Ectodermal cell (in vitro differentiated cells): ENCODE measurements around the gene KYNU.
"Not testable (repeated sequence)": the region's sequence is repeated elsewhere in the genome, so short reads cannot be mapped to it uniquely, and the experiment has no call there.

ENCODE experiments used
- H3K27ac ChIP-seq: 2 replicates; pipeline ENCODE4 v1.7.0; 2013; ENCODE audit warnings: mild to moderate bottlenecking, low read depth, low read length; ENCODE audit not compliant: insufficient read depth, poor library complexity, severe bottlenecking
- H3K27me3 ChIP-seq: 2 replicates; pipeline ENCODE4 v1.7.0; 2013; ENCODE audit warnings: mild to moderate bottlenecking, low read length; ENCODE audit not compliant: insufficient read depth, control insufficient read depth, poor library complexity, severe bottlenecking
- H3K36me3 ChIP-seq: one replicate; pipeline ENCODE4 v1.7.0; 2013; ENCODE audit warnings: low read length; ENCODE audit not compliant: control insufficient read depth, insufficient read depth
- H3K4me1 ChIP-seq: one replicate; pipeline ENCODE4 v1.7.0; 2013; ENCODE audit warnings: low read length; ENCODE audit not compliant: control insufficient read depth, insufficient read depth
- H3K4me3 ChIP-seq: 2 replicates; pipeline ENCODE4 v1.7.0; 2013; ENCODE audit warnings: low read depth, low read length, control low read depth; ENCODE audit not compliant: insufficient read depth
- H3K9me3 ChIP-seq: 2 replicates; pipeline ENCODE4 v1.7.0; 2013; ENCODE audit warnings: mild to moderate bottlenecking, low read length, moderate library complexity; ENCODE audit not compliant: control insufficient read depth
- WGBS, 2 experiments: methylation state at CpG; one replicate each; pipeline ENCODE4 v1.1.7; 2013; ENCODE audit warnings: missing lambda C conversion rate in 2 of 2; 5-methylcytosine and 5-hydroxymethylcytosine counted together

Gene KYNU

DNA sequence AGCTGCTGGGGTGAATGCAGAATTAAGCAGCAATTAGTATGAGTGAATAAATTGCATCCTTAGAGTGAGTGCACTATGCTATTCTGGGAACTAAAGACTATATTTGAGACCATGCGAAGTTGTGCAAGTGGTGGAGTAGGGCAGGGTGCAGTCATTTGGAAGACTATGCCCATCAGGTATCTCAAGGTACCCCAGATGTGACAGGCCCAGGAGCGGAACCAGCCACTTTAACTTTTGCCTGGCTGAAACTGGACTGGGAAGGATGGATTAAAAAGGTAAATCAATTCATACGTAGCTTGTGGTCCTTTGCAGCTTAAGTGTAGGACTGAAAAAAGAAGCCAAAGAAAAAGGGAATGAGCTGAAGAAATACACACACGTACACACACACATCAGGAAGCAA, 1.7 kb downstream of the KYNU start:
- no peaks in the 10 kb centered on the region for H3K4me1 ChIP-seq
- H3K27me3 ChIP-seq = no peaks in the 10 kb centered on the region
- no peak overlapping the region for H3K27ac ChIP-seq
- no peak overlapping the region for H3K4me3 ChIP-seq
- H3K9me3 ChIP-seq = no peaks in the 10 kb centered on the region
- no peaks in the 10 kb centered on the region for H3K36me3 ChIP-seq
- 85 to 94% methylated on average over 4 of the region's 4 CpGs for WGBS, 2 experiments

DNA sequence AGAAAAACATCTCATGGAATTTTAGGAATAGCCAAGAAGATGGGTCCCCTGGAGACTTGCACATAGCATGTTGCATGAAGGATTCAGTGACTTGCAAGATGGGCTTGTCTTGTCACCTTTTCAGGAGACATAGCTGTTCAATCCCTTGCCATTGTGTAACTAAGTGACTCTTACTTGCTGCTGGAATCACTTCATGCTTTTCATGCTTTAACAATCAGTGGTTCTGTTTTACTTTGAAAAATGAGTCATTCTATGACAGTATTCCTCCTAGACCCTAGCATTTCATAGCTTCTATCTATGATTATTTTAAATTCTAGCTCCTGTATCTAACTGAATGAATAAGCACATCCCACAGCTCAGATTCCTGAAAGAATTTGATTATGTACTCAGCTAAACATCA, 2.8 kb downstream of the KYNU start:
- Histone ChIP-seq H3K9me3 (no peaks in the 10 kb centered on the region), H3K36me3 (no peaks in the 10 kb centered on the region), H3K4me1 (no peaks in the 10 kb centered on the region), H3K27me3 (no peaks in the 10 kb centered on the region), H3K4me3 (no peak overlapping the region), H3K27ac (no peak overlapping the region)

DNA sequence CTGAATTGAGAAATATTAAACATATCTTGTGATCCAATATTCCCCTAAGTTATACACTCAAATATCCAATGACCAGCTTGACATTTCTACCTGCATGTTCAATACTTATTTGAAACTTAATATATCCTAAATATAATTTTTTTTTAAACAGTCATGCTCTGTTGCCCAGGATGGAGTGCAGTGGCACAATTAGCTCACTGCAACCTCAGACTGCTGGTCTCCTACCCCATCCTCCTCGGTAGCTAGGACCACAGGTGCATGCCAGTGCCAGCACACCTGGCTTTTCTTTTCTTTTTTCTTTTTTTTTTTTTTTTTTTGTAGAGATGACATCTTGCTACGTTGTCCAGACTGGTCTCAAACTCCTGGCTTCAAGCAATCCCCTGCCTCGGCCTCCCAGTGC, 4.2 kb downstream of the KYNU start:
- no peaks in the 10 kb centered on the region for H3K27me3 ChIP-seq
- no peaks in the 10 kb centered on the region for H3K9me3 ChIP-seq
- no peak overlapping the region for H3K27ac ChIP-seq
- 87 to 89% methylated on average over 3 of the region's 3 CpGs for WGBS, 2 experiments
- H3K36me3 ChIP-seq = no peaks in the 10 kb centered on the region
- no peak overlapping the region for H3K4me3 ChIP-seq
- no peaks in the 10 kb centered on the region for H3K4me1 ChIP-seq

DNA sequence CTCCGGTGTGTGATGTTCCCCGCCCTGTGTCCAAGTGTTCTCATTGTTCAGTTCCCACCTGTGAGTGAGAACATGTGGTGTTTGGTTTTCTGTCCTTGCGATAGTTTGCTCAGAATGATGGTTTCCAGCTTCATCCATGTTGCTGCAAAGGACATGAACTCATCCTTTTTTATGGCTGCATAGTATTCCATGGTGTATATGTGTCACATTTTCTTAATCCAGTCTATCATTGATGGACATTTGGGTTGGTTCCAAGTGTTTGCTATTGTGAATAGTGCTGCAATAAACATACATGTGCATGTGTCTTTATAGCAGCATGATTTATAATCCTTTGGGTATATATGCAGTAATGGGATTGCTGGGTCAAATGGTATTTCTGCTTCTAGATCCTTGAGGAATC, 5.0 kb downstream of the KYNU start:
- not testable (repeated sequence) for H3K27me3 ChIP-seq, H3K27ac ChIP-seq, H3K4me3 ChIP-seq, H3K9me3 ChIP-seq, H3K36me3 ChIP-seq, H3K4me1 ChIP-seq
- WGBS, 2 experiments = 90 to 100% methylated on average over 2 of the region's 3 CpGs

DNA sequence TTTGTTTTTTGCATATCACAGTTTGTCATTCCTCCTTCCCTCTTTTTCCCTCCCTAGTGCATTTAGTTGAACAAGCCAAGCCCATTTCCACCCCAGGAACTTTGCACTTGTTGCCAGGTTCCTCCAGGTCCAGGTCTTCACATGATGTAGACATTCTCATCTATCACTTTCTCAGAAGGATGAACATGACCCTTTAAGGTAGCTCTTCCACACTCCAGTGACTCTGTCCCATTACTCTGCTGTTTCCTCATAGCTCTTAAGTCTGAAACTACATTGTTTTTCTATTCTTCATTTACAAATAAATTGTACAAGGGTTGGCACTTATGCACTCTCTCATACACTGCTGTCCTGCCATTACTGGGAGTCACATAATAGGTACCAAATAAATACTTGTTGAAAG, 6.1 kb downstream of the KYNU start:
- Histone ChIP-seq H3K27me3 (no peaks in the 10 kb centered on the region), H3K4me1 (no peaks in the 10 kb centered on the region), H3K4me3 (no peak overlapping the region), H3K36me3 (no peaks in the 10 kb centered on the region), H3K27ac (no peak overlapping the region), H3K9me3 (no peaks in the 10 kb centered on the region)

DNA sequence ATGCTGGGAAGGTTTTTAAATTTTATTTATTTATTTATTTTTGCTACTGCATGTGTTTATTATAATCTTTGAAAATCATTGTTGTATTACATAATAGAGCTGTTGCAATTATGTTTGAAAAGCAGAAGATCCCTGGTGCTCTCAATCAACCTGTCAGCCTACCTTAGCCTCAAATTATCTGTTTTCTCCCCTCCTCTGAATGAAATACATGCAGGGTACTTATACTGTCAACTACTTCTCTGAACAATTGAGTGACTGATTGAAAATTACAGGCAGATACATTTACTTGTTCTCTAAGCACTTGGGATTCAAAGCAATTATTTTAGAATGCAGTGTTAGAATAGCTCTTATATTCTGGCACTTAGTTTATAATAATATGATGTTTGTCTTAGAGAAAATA, 8.1 kb downstream of the KYNU start:
- Histone ChIP-seq H3K27ac (no peak overlapping the region), H3K36me3 (no peaks in the 10 kb centered on the region), H3K4me1 (no peaks in the 10 kb centered on the region), H3K4me3 (no peak overlapping the region), H3K9me3 (no peaks in the 10 kb centered on the region), H3K27me3 (no peaks in the 10 kb centered on the region)

DNA sequence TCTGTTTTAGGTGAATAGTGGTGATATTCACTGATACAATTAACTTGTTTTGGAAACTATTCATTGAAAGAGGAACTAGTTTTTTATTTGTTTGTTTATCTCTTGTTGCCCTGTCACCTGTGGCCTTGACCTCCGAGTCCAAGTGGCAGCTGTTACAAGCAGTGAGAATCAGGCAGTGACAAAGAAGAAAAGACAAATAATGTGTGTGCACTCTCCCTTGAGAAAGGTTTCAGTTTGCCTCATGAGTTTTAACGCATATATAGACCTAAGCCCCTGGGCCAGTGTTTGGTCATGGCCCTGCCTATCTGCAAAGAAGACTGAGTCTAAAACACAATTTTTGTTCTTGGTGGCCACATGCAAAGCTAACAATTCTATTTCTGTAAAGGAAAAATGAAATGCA, 15.3 kb downstream of the KYNU start:
- H3K36me3 ChIP-seq = no peaks in the 10 kb centered on the region
- no peaks in the 10 kb centered on the region for H3K4me1 ChIP-seq
- no peaks in the 10 kb centered on the region for H3K9me3 ChIP-seq
- WGBS, 2 experiments = 76 to 88% methylated on average over 2 of the region's 2 CpGs
- H3K27me3 ChIP-seq = no peaks in the 10 kb centered on the region
- H3K27ac ChIP-seq = no peak overlapping the region
- no peak overlapping the region for H3K4me3 ChIP-seq

DNA sequence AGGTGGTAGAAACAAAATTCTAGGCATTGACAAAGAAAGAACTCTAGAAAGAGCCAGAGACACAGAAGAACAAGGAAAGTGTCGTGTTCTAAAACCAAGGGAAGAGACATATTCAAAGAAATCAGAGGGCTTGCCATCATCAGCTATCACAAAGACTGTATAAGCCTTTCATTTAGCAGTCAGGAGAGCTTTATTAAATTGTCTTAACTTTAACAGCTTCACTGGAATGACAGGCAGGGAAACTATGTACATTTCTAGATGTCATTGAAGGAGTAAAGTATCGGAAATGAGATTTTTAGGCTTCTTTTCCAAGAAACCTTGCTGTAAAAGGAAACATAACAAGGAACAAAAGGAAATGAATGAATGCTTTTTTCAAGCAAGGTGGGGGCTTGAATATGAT, 15.8 kb downstream of the KYNU start:
- H3K36me3 ChIP-seq = no peaks in the 10 kb centered on the region
- no peaks in the 10 kb centered on the region for H3K4me1 ChIP-seq
- H3K27me3 ChIP-seq = no peaks in the 10 kb centered on the region
- H3K27ac ChIP-seq = no peak overlapping the region
- no peaks in the 10 kb centered on the region for H3K9me3 ChIP-seq
- H3K4me3 ChIP-seq = no peak overlapping the region
- WGBS, 2 experiments = 91 to 95% methylated on average over 2 of the region's 2 CpGs

DNA sequence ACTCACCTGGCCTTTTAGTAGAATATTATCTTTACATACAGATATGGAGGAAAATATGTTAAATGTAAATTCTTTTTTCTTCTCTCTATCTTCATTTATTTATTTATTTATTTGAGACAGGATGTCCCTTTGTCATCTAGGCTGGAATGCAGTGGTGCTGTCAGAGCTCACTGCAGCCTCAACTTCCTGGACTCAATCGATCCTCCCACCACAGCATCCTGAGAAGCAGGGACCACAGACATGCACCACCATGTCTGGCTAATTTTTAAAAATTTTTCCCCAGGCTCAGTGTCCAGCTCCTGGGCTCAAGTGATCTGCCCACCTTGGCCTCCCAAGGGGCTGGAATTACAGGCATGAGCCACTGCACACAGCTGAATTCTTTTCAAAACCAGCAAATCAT, 20.3 kb downstream of the KYNU start:
- no peaks in the 10 kb centered on the region for H3K9me3 ChIP-seq
- 87 to 88% methylated on average over 1 of the region's 1 CpG for WGBS, 2 experiments
- no peak overlapping the region for H3K27ac ChIP-seq
- H3K4me1 ChIP-seq = peaks cover 4% of the 10 kb centered on the region
- H3K36me3 ChIP-seq = no peaks in the 10 kb centered on the region
- no peaks in the 10 kb centered on the region for H3K27me3 ChIP-seq
- H3K4me3 ChIP-seq = no peak overlapping the region

DNA sequence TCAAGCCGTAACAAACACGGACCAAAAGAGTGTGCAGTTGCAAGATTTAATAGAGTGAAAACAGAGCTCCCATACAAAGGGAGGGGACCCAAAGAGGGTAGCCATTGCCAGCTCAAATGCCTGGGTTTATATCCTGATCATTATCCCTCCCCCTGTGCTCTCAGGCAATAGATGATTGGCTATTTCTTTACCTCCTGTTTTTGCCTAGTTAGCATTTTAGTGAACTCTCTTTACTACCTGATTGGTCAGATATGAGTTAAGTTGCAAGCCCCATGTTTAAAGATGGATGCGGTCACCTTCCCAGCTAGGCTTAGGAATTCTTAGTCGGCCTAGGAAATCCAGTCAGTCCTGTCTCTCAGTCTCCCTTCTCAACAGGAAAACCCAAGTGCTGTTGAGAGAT, 22.9 kb downstream of the KYNU start:
- H3K9me3 ChIP-seq, H3K4me1 ChIP-seq, H3K27me3 ChIP-seq, H3K27ac ChIP-seq, H3K4me3 ChIP-seq, H3K36me3 ChIP-seq: not testable (repeated sequence)
- WGBS, 2 experiments = 91 to 97% methylated on average over 4 of the region's 4 CpGs

DNA sequence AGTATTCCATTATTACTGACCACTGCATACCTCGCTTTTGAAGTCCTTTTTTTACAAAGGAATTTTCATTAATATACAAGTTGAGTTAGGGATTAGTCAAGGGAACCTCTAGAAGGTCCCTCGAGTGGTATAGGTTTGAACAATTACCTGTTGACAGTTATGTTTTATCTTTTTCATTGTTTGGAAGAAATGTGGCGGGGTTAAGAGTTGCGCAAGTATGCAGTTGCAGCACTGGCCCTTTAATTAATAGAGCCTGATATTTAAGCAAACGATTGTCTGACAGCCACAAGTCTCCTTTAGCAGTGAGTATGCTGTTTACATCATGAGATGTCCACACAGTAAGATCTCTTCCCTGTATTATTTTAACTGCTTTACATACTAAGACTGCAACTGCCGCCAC, 24.3 kb downstream of the KYNU start:
- WGBS, 2 experiments = 94 to 95% methylated on average over 6 of the region's 6 CpGs
- Histone ChIP-seq H3K27ac (no peak overlapping the region), H3K4me1 (peaks cover 4% of the 10 kb centered on the region), H3K27me3 (no peaks in the 10 kb centered on the region), H3K9me3 (no peaks in the 10 kb centered on the region), H3K4me3 (no peak overlapping the region), H3K36me3 (no peaks in the 10 kb centered on the region)
